Stimulated activated CD8-positive, alpha-beta memory T cell treated with anti-CD3 and anti-CD28 coated beads, Interleukin-15, amount 100 ng/mL, for 48 hours (primary cell): ENCODE measurements around the gene TMEM271.
"Not testable (repeated sequence)": the region's sequence is repeated elsewhere in the genome, so short reads cannot be mapped to it uniquely, and the experiment has no call there.

ENCODE experiments used
- DNase-seq, 2 donors: peaks; one replicate each; pipeline ENCODE4 v3.0.0-alpha.2; 2020; ENCODE audit warnings: low read depth in 2 of 2

The TMEM271 gene

DNA sequence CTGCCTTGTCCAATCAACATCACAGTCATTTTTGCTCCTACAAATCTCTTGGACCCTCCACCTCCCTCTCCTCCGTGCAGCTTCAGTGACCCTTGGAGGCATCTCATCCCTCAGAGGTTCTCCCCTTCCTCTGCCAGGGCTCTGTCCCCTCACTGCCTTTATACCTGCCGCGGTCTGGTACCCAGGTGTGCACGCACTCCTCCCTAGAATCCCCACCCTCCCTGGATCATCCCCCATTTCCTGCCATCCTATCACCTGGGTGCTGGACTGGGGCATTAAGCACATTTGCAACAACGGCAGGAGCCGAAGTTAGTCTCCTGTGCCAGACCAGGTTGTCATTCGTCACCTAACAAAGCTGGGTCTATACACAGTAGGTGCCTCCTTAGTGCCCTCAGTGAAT, 10.1 kb downstream of the TMEM271 start:
- no peak for DNase-seq

DNA sequence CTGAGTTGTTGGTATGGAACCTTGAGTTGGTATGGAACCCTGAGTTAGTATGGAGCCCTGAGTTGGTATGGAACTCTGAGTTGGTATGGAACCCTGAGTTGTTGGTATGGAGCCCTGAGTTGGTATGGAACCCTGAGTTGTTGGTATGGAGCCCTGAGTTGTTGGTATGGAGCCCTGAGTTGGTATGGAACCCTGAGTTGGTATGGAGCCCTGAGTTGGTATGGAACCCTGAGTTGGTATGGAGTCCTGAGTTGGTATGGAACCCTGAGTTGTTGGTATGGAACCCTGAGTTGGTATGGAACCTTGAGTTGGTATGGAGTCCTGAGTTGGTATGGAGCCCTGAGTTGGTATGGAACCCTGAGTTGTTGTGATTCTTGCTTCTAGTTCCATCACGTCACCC, 10.5 kb downstream of the TMEM271 start:
- DNase-seq, result not testable (repeated sequence)

DNA sequence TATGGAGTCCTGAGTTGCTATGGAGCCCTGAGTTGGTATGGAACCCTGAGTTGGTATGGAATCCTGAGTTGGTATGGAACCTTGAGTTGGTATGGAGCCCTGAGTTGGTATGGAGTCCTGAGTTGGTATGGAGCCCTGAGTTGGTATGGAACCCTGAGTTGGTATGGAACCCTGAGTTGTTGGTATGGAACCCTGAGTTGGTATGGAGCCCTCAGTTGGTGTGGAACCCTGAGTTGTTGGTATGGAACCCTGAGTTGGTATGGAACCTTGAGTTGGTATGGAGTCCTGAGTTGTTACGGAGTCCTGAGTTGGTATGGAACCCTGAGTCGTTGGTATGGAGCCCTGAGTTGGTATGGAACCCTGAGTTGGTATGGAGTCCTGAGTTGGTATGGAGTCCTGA, 13.6 kb downstream of the TMEM271 start:
- not testable (repeated sequence) for DNase-seq

GRCh38 chr4:561426-561825, 14.7 kb downstream of the TMEM271 start:
- DNase-seq, result no peak

GRCh38 chr4:560731-561291, 15.3 kb downstream of the TMEM271 start:
- no peak for DNase-seq

- no peak for DNase-seq
Measured at GRCh38 chr4:560061-560460, 16.0 kb downstream of the TMEM271 start.

- no peak for DNase-seq
Measured at GRCh38 chr4:555566-556275, 20.4 kb downstream of the TMEM271 start.

GRCh38 chr4:554793-555320, 21.2 kb downstream of the TMEM271 start:
- not testable (repeated sequence) for DNase-seq

DNA sequence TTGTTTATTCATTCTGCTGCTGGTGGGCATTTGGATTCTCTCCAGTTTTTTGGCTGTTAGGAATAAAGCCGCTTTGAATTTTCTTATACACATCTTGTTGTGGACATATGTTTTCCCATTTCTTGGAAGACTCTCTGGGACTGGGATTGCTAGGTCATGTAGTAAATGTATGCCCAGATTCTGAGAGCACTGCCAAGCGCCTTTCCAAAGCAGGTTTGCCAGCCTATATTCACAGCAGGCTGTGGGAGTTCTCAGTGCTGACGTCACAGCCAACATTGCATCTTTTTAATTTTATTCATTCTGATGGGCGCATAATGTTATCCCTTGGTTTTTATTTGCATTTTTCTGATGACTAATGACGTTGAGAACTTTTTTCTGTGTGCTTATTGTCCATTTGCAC, 24.1 kb downstream of the TMEM271 start:
- no peak for DNase-seq

DNA sequence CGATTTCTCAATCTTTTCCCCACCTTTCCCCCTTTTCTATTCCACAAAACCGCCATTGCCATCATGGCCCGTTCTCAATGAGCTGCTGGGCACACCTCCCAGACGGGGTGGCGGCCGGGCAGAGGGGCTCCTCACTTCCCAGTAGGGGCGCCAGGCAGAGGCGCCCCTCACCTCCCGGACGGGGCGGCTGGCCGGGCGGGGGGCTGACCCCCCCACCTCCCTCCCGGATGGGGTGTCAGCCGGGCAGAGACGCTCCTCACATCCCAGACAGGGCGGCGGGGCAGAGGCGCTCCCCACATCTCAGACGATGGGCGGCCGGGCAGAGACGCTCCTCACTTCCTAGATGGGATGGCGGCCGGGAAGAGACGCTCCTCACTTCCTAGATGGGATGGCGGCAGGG, 25.8 kb downstream of the TMEM271 start:
- DNase-seq, result not testable (repeated sequence)

GRCh38 chr4:548976-549375, 27.1 kb downstream of the TMEM271 start:
- DNase-seq, result no peak

DNA sequence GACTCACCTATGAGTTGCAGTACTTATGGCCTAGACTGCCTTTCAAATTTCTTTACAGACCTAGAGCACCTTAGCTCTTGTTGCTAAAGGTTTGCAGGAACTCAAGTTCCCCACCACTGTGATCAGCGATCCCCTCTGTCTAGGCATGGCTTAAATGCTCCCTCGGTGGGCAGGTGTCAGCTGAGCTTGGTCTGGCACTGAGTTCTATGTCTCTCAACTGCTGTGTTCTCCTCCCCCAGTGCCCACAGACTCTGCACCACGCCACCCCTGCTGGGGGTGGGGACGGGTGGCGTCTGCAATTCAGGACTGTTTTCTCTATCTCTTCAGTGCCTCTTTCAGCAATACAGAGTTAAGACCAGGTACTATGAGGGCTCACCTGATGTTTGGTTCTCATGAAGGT, 30.5 kb downstream of the TMEM271 start:
- no peak for DNase-seq

GRCh38 chr4:544386-545105, 31.5 kb downstream of the TMEM271 start:
- DNase-seq, result no peak

DNA sequence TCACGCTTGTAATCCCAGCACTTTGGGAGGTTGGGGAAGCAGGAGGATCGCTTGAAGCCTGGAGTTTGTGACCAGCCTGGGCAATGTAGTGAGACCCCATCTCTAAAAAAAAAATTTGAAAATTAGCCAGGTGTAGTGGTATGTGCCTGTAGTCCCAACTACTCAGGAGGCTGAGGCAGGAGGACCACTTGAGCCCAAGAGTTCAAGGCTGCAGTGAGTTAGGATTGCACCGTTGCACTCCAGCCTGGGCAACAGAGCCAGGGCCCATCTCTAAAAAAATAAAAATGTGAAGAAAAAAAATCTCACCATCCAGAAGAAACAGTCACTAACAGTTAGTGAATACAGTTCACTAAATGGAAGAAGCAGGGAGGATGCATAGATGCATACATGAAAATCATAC, 34.8 kb downstream of the TMEM271 start:
- DNase-seq, result no peak

- no peak for DNase-seq
Measured at GRCh38 chr4:538542-539142, 37.5 kb downstream of the TMEM271 start.

GRCh38 chr4:537436-538264, 38.4 kb downstream of the TMEM271 start:
- no peak for DNase-seq

- no peak for DNase-seq
Measured at GRCh38 chr4:536351-536972, 39.6 kb downstream of the TMEM271 start.

DNA sequence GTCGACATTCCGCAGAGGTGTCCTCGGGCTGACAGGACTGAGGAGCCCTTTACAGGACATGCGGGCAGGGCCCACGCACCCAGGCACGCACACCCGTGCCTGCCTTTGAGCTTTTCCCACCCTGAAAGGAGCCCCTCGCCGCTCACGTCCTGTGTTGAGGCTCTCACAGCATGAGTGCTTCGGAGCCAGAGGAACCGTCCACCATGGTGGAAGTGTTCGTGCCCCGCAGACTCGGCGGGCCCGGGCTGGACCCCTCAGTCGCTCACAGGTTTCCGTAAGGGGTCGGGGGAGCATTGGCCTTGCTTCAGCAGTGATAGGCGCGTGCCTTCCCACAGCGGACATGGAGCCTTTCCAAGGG, 40.2 kb downstream of the TMEM271 start:
- DNase-seq, result no peak

DNA sequence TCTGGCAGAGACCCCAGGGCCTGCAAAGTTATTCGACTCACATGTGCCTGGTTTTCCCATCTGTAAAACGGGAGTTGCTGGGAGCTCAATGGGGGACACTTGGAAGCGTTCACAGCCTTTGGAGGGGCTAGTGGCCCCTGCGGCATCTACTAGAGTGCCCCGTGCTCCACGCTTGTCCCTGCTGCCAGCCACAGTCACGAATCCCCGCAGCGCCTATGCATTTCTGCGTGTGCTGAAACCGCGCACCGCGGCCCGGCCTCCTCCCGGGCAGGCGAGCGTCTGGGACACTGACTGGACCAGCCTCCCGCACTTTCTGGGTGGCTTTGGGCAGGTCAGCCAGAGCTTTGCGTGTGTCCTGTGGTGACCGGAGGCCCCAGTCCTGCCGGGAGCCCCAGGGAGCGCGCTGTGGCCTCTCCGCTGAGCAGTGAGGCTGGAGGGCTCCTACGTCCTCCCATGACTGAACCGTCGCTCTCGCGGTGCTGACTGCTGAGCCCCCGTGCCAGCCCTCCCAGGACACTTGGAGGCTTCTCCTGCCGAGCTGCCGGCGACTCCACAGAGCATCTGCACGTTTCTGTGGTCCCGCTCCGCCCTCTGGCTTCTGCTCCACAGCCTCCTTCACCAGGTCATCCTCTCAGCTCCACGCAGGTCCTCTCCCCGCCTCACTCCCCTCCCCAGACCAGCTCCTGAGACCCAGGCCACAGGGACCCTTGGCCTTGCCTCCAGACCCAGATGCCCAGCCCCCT, 40.7 kb downstream of the TMEM271 start:
- DNase-seq, result no peak

GRCh38 chr4:534576-535151, 41.4 kb downstream of the TMEM271 start:
- no peak for DNase-seq
